ENCODE measurements around the gene CDC25A. TPM values are rescaled to one million over a fixed set of nuclear protein-coding genes. Genes with fewer than 3 reads are reported as not detected.

CDC25A gene
- total and polyA plus RNA-seq, 2 of the 8 experiments (the other 6 are each of a cell fraction or from before 2014, with no cell fraction given), result 20.7 to 62.1 TPM

GRCh38 chr3:48232232-48232631 is 44.0 kb upstream of the CDC25A start (continued):
- TF ChIP-seq RBBP5 (IDR thresholded peaks at IDR 0.05; ENCODE audit: borderline replicate concordance, low read depth, low read length), result no peak

Measured in H1 (cell line).